GM23248 (cell line): Measurements from ENCODE around the gene RAB24. TPM values are rescaled to one million over a fixed set of nuclear protein-coding genes. Genes with fewer than 3 reads are reported as not detected.
"Not testable (repeated sequence)": the region's sequence is repeated elsewhere in the genome, so short reads cannot be mapped to it uniquely, and the experiment has no call there.

Experiments
- DNase-seq: peaks from one replicate; pipeline ENCODE4 v3.0.0-alpha.2; 2015
- H2AFZ ChIP-seq: fragments of 200-600 bp; sonication (generic); 2 replicates; pipeline ENCODE4 v1.6.1; 2016; ENCODE audit warnings: antibody characterized with exemption
- H3F3A ChIP-seq: fragments of 200-600 bp; sonication (generic); 2 replicates; pipeline ENCODE4 v1.6.1; 2016; ENCODE audit warnings: mild to moderate bottlenecking, antibody characterized with exemption, mixed run types; ENCODE audit not compliant: insufficient read depth
- H3K27ac ChIP-seq: fragments of 200-600 bp; sonication (generic); 2 replicates; pipeline ENCODE4 v1.5.1; 2016; ENCODE audit warnings: mild to moderate bottlenecking
- H3K27me3 ChIP-seq: fragments of 200-600 bp; sonication (generic); replicated peaks from 2 replicates; pipeline ENCODE4 v1.6.1; 2016; ENCODE audit warnings: mild to moderate bottlenecking; ENCODE audit not compliant: insufficient read depth
- H3K36me3 ChIP-seq: fragments of 200-600 bp; sonication (generic); 2 replicates; pipeline ENCODE4 v1.6.1; 2016; ENCODE audit warnings: low read depth, mild to moderate bottlenecking
- H3K4me1 ChIP-seq: fragments of 200-600 bp; sonication (generic); 2 replicates; pipeline ENCODE4 v1.6.1; 2016; ENCODE audit warnings: mild to moderate bottlenecking; ENCODE audit not compliant: insufficient read depth
- H3K4me2 ChIP-seq: fragments of 200-600 bp; sonication (generic); one replicate; pipeline ENCODE4 v1.6.1; 2016; ENCODE audit warnings: mild to moderate bottlenecking; ENCODE audit not compliant: unreplicated experiment
- H3K4me3 ChIP-seq: fragments of 200-600 bp; sonication (generic); 2 replicates; pipeline ENCODE4 v1.5.1; 2016; ENCODE audit warnings: mild to moderate bottlenecking
- H3K79me2 ChIP-seq: fragments of 200-600 bp; sonication (generic); 2 replicates; pipeline ENCODE4 v1.6.1; 2016; ENCODE audit warnings: mild to moderate bottlenecking; ENCODE audit not compliant: insufficient read depth
- H3K9ac ChIP-seq: fragments of 200-600 bp; sonication (generic); 2 replicates; pipeline ENCODE4 v1.6.1; 2016; ENCODE audit warnings: mild to moderate bottlenecking
- H3K9me2 ChIP-seq: fragments of 200-600 bp; sonication (generic); 2 replicates; pipeline ENCODE4 v1.6.1; 2016; ENCODE audit warnings: mixed run types, mild to moderate bottlenecking, moderate library complexity; ENCODE audit not compliant: insufficient read depth
- H3K9me3 ChIP-seq: fragments of 200-600 bp; sonication (generic); one replicate; pipeline ENCODE4 v1.6.1; 2017; ENCODE audit warnings: low read depth
- H4K20me1 ChIP-seq: fragments of 200-600 bp; sonication (generic); 2 replicates; pipeline ENCODE4 v1.6.0; 2016; ENCODE audit not compliant: insufficient read depth
- EZH2 ChIP-seq: fragments of 200-600 bp; sonication (generic); IDR thresholded peaks from 2 replicates; pipeline ENCODE4 v1.6.1; 2018; ENCODE audit warnings: antibody characterized with exemption, mild to moderate bottlenecking; ENCODE audit not compliant: insufficient read depth, poor library complexity, severe bottlenecking
- EZH2phosphoT487 ChIP-seq: fragments of 200-600 bp; sonication (generic); IDR thresholded peaks from 2 replicates; pipeline ENCODE4 v1.6.1; 2018; ENCODE audit warnings: antibody characterized with exemption, moderate library complexity, mild to moderate bottlenecking, low read depth; ENCODE audit not compliant: insufficient read depth
- WGBS, 2 experiments: methylation state at CpG; one replicate each; pipeline ENCODE4 v1.1.6; 2015 to 2017; ENCODE audit warnings: low lambda C conversion rate in 2 of 2, low coverage in 1 of 2; ENCODE audit errors: missing lambda C conversion rate in 2 of 2; 5-methylcytosine and 5-hydroxymethylcytosine counted together
- in situ Hi-C: fragments of 300-500 bp; cut with MboI; formaldehyde crosslinking; loops from 2 replicates; pipeline ENCODE4 v1.15.0; 2020
- polyA plus RNA-seq: library from polyadenylated mRNA; unstranded; fragments of >200 nt; fragmentation: Nextera tagmentation; extraction: Ambion mirVana; gene quantifications from 2 replicates; pipeline ENCODE4 v1.2.1, GENCODE V29; 2016
- total RNA-seq: library from RNA; depleted of rRNA; stranded (reverse); fragments of >200 nt; shearing (Covaris generic); gene quantifications from 2 replicates; pipeline ENCODE4 v1.2.3, GENCODE V29; 2014

Gene RAB24
- total and polyA plus RNA-seq, 2 experiments from 2014 or later: 28.9 to 31.5 TPM

GRCh38 chr5:177346820-177347219, 43.3 kb upstream of the RAB24 start:
- no peak overlapping the region for H3K4me2 ChIP-seq

GRCh38 chr5:177344891-177345290, 41.4 kb upstream of the RAB24 start:
- H3F3A ChIP-seq: no peaks in the 10 kb centered on the region
- H2AFZ ChIP-seq: no peak overlapping the region
- H3K9me3 ChIP-seq: no peaks in the 10 kb centered on the region
- H3K4me3 ChIP-seq: no peak overlapping the region
- no peak for TF ChIP-seq EZH2phosphoT487
- no peak for TF ChIP-seq EZH2
- no peaks in the 10 kb centered on the region; the same call in none of the 2 replicates for H3K36me3 ChIP-seq
- H3K79me2 ChIP-seq: peaks cover 100% of the 10 kb centered on the region
- H4K20me1 ChIP-seq: no peaks in the 10 kb centered on the region
- in situ Hi-C loops: no loop called here
- no peaks in the 10 kb centered on the region for H3K9me2 ChIP-seq
- peaks cover 8% of the 10 kb centered on the region; the same call in 1 of the 2 replicates for H3K4me1 ChIP-seq
- no peak for DNase-seq
- no peak overlapping the region for H3K9ac ChIP-seq
- WGBS, 2 experiments: 98 to 100% methylated on average over 6 of the region's 6 CpGs
- H3K27ac ChIP-seq: no peak overlapping the region
- no peak overlapping the region for H3K4me2 ChIP-seq
- no peaks in the 10 kb centered on the region for H3K27me3 ChIP-seq

More at GRCh38 chr5:177346820-177347219, 43.3 kb upstream of the RAB24 start:
- Histone ChIP-seq H3K9ac (no peak overlapping the region), H3K9me2 (no peaks in the 10 kb centered on the region), H4K20me1 (no peaks in the 10 kb centered on the region), H3K27me3 (no peaks in the 10 kb centered on the region), H3K4me3 (no peak overlapping the region), H3K27ac (no peak overlapping the region), H3K4me1 (peaks cover 17% of the 10 kb centered on the region), H3K9me3 (no peaks in the 10 kb centered on the region), H3F3A (no peaks in the 10 kb centered on the region), H3K36me3 (no peaks in the 10 kb centered on the region; the same call in none of the 2 replicates), H3K79me2 (peaks cover 95% of the 10 kb centered on the region), H2AFZ (no peak overlapping the region)
- no peak for DNase-seq
- in situ Hi-C loops: no loop called here
- 84 to 85% methylated on average over 4 of the region's 4 CpGs for WGBS, 2 experiments
- TF ChIP-seq EZH2phosphoT487: no peak
- TF ChIP-seq EZH2: no peak

GRCh38 chr5:177343777-177344176, 40.3 kb upstream of the RAB24 start:
- Histone ChIP-seq H3K4me1 (no peaks in the 10 kb centered on the region), H3K9me3 (no peaks in the 10 kb centered on the region), H3K36me3 (no peaks in the 10 kb centered on the region; the same call in none of the 2 replicates)

GRCh38 chr5:177343000-177343399, 39.5 kb upstream of the RAB24 start:
- H3K9me2 ChIP-seq, H3F3A ChIP-seq, H3K27me3 ChIP-seq, H2AFZ ChIP-seq, H3K9me3 ChIP-seq, H4K20me1 ChIP-seq, H3K9ac ChIP-seq, DNase-seq, in situ Hi-C loops, H3K4me3 ChIP-seq, H3K27ac ChIP-seq, H3K4me1 ChIP-seq, H3K4me2 ChIP-seq, H3K36me3 ChIP-seq: not testable (repeated sequence)
- H3K79me2 ChIP-seq: peaks cover 94% of the 10 kb centered on the region
- 92 to 96% methylated on average over 14 of the region's 14 CpGs for WGBS, 2 experiments

More at GRCh38 chr5:177343777-177344176, 40.3 kb upstream of the RAB24 start:
- H3K27ac ChIP-seq: no peak overlapping the region
- no peak overlapping the region for H3K9ac ChIP-seq
- H3K4me3 ChIP-seq: no peak overlapping the region
- no peaks in the 10 kb centered on the region for H3K9me2 ChIP-seq
- no peak for DNase-seq
- no peak overlapping the region for H3K4me2 ChIP-seq
- 87 to 97% methylated on average over 6 of the region's 6 CpGs for WGBS, 2 experiments
- H2AFZ ChIP-seq: no peak overlapping the region
- no peaks in the 10 kb centered on the region for H4K20me1 ChIP-seq
- in situ Hi-C loops: no loop called here
- no peaks in the 10 kb centered on the region for H3K27me3 ChIP-seq
- H3K79me2 ChIP-seq: peaks cover 100% of the 10 kb centered on the region
- no peaks in the 10 kb centered on the region for H3F3A ChIP-seq
- TF ChIP-seq EZH2 (no peak), EZH2phosphoT487 (no peak)

GRCh38 chr5:177339107-177339638, 35.7 kb upstream of the RAB24 start:
- WGBS, 2 experiments: 75 to 77% methylated on average over 11 of the region's 11 CpGs
- Histone ChIP-seq H3K9me2 (no peaks in the 10 kb centered on the region), H3K9me3 (no peaks in the 10 kb centered on the region), H2AFZ (no peak overlapping the region), H3K4me2 (no peak overlapping the region), H3K9ac (no peak overlapping the region), H3K79me2 (peaks cover 56% of the 10 kb centered on the region), H3K4me1 (no peaks in the 10 kb centered on the region), H3K27ac (no peak overlapping the region), H4K20me1 (no peaks in the 10 kb centered on the region), H3K4me3 (no peak overlapping the region), H3F3A (no peaks in the 10 kb centered on the region), H3K36me3 (no peaks in the 10 kb centered on the region; the same call in none of the 2 replicates), H3K27me3 (no peaks in the 10 kb centered on the region)
- no peak for DNase-seq
- in situ Hi-C loops: no loop called here
- TF ChIP-seq EZH2 (no peak), EZH2phosphoT487 (no peak)
